Left ventricle myocardium inferior (tissue), 1 donor: ENCODE data around the gene PIEZO1. TPM values are rescaled to one million over a fixed set of nuclear protein-coding genes. Genes with fewer than 3 reads are reported as not detected.

Experiments used
- DNase-seq: peaks from one replicate; pipeline ENCODE4 v3.0.0-alpha.2; 2020
- H3K27ac ChIP-seq: fragments of 200-600 bp; replicated peaks from 2 replicates; pipeline ENCODE4 v1.8.0; 2021
- H3K27me3 ChIP-seq: fragments of 200-600 bp; 2 replicates; pipeline ENCODE4 v1.8.0; 2021; ENCODE audit warnings: low read depth
- H3K36me3 ChIP-seq: fragments of 200-600 bp; 2 replicates; pipeline ENCODE4 v1.8.0; 2021
- H3K4me1 ChIP-seq: fragments of 200-600 bp; 2 replicates; pipeline ENCODE4 v1.8.0; 2021
- H3K4me3 ChIP-seq: fragments of 200-600 bp; 2 replicates; pipeline ENCODE4 v1.8.0; 2021; ENCODE audit warnings: mild to moderate bottlenecking, moderate library complexity
- H3K9me3 ChIP-seq: fragments of 200-600 bp; replicated peaks from 2 replicates; pipeline ENCODE4 v1.8.0; 2021
- CTCF ChIP-seq: fragments of 200-600 bp; IDR thresholded peaks from 2 replicates; pipeline ENCODE4 v1.8.0; 2021; ENCODE audit warnings: antibody characterized with exemption, mild to moderate bottlenecking, borderline replicate concordance
- intact Hi-C: fragments of 100-400 bp; cut with micrococcal nuclease; formaldehyde crosslinking; loops from one replicate; pipeline ENCODE4 v1.11.0; 2022
- total RNA-seq: library from RNA; stranded (reverse); fragmentation: NEBNext Ultra II Directional; extraction: Animal tissue kit (Norgen Biotek cat#: 25700); gene quantifications from one replicate; pipeline ENCODE4 v1.2.1, GENCODE V29; 2021
- donor health status: DM: no; HTN: yes; CAD: no; lungs with severe emphysema.

Gene PIEZO1
- total RNA-seq, 1 donor from 2014 or later, result 17.1 TPM

- DNase-seq, result no peak
- H3K9me3 ChIP-seq, result no peaks in the 10 kb centered on the region
- no peak overlapping the region for H3K27ac ChIP-seq
- H3K27me3 ChIP-seq, result no peaks in the 10 kb centered on the region
- intact Hi-C loops, result no loop called here
- peaks cover 24% of the 10 kb centered on the region for H3K36me3 ChIP-seq
- peaks cover 21% of the 10 kb centered on the region for H3K4me1 ChIP-seq
- no peak overlapping the region for H3K4me3 ChIP-seq
- TF ChIP-seq CTCF, result no peak
These were observed 74.5 kb downstream of the PIEZO1 start for GRCh38 chr16:88710556-88710955.

GRCh38 chr16:88706965-88707826, 77.8 kb downstream of the PIEZO1 start:
- Histone ChIP-seq H3K4me3 (peak overlapping the region; percentile 99), H3K27ac (peak overlapping the region; percentile 93), H3K27me3 (no peaks in the 10 kb centered on the region), H3K36me3 (no peaks in the 10 kb centered on the region), H3K9me3 (no peaks in the 10 kb centered on the region), H3K4me1 (peaks cover 54% of the 10 kb centered on the region)
- no peak for TF ChIP-seq CTCF
- DNase-seq, result no peak
- intact Hi-C loops, result no loop called here

- peaks cover 62% of the 10 kb centered on the region for H3K4me1 ChIP-seq
- H3K36me3 ChIP-seq, result no peaks in the 10 kb centered on the region
- no peaks in the 10 kb centered on the region for H3K9me3 ChIP-seq
- DNase-seq, result peak; percentile 93
- no peak for TF ChIP-seq CTCF
- H3K27me3 ChIP-seq, result no peaks in the 10 kb centered on the region
- peak within 1 kb of the TSS; percentile 99 for H3K4me3 ChIP-seq
- peak within 1 kb of the TSS; percentile 93 for H3K27ac ChIP-seq
- intact Hi-C loops, result no loop called here
These were observed 78.6 kb downstream of the PIEZO1 start, which contains the start of the genes CTU2 and RNF166 for GRCh38 chr16:88706229-88706964. CTU2 (plus strand) TSS chr16:88706503; CDS start chr16:88706531, 28 bp downstream. RNF166 (minus strand) TSS chr16:88706408; CDS start chr16:88706325, 83 bp downstream.

GRCh38 chr16:88705801-88706228, 79.2 kb downstream of the PIEZO1 start:
- Histone ChIP-seq H3K27me3 (no peaks in the 10 kb centered on the region), H3K36me3 (no peaks in the 10 kb centered on the region), H3K4me3 (peak overlapping the region; percentile 99), H3K4me1 (peaks cover 68% of the 10 kb centered on the region), H3K9me3 (no peaks in the 10 kb centered on the region), H3K27ac (peak overlapping the region; percentile 93)
- intact Hi-C loops, result no loop called here
- DNase-seq, result no peak
- no peak for TF ChIP-seq CTCF

GRCh38 chr16:88705076-88705684, 79.8 kb downstream of the PIEZO1 start:
- Histone ChIP-seq H3K27ac (peak overlapping the region; percentile 93), H3K4me3 (peak overlapping the region; percentile 99), H3K4me1 (peaks cover 75% of the 10 kb centered on the region), H3K36me3 (no peaks in the 10 kb centered on the region), H3K9me3 (no peaks in the 10 kb centered on the region), H3K27me3 (no peaks in the 10 kb centered on the region)
- no peak for DNase-seq
- intact Hi-C loops, result no loop called here
- TF ChIP-seq CTCF, result no peak
